GM12878 (cell line): ENCODE measurements around the gene SLC1A5. TPM values are rescaled to one million over a fixed set of nuclear protein-coding genes. Genes with fewer than 3 reads are reported as not detected.

Source experiments
- BCL3 ChIP-seq: IDR thresholded peaks from 2 replicates; pipeline ENCODE4 v1.6.1; 2011; ENCODE audit warnings: borderline replicate concordance, low read depth, mild to moderate bottlenecking, moderate library complexity, low read length; ENCODE audit not compliant: insufficient read depth, poor library complexity, severe bottlenecking
- BCLAF1 ChIP-seq: fragments of 450-650 bp; IDR thresholded peaks from 2 replicates; pipeline ENCODE4 v1.6.1; 2017; ENCODE audit warnings: antibody characterized with exemption, mild to moderate bottlenecking, moderate library complexity
- CHD2 ChIP-seq: IDR thresholded peaks from 2 replicates; pipeline ENCODE4 v1.6.1; 2011; ENCODE audit warnings: low read depth, low read length, improper control_type of control experiment, borderline replicate concordance
- CUX1 ChIP-seq: IDR thresholded peaks from 2 replicates; pipeline ENCODE4 v1.6.1; 2012; ENCODE audit warnings: improper control_type of control experiment, low read depth, low read length; ENCODE audit not compliant: insufficient replicate concordance
- EED ChIP-seq: sonication (generic); IDR thresholded peaks from 2 replicates; pipeline ENCODE4 v1.6.1; 2016; ENCODE audit warnings: antibody characterized with exemption, low read depth
- FOS ChIP-seq: IDR thresholded peaks from 3 replicates; pipeline ENCODE4 v1.6.1; 2011; ENCODE audit warnings: borderline replicate concordance; ENCODE audit not compliant: insufficient read length; ENCODE audit errors: extremely low read depth
- GATAD2B ChIP-seq: fragments of 450-650 bp; conservative IDR thresholded peaks from 2 replicates; pipeline ENCODE4 v1.6.1; 2017; ENCODE audit warnings: low read depth, mild to moderate bottlenecking, moderate library complexity
- IKZF2 ChIP-seq, 2 experiments: fragments of 450-650 bp; IDR thresholded peaks; 2 replicates each; pipeline ENCODE4 v1.6.1; 2017; ENCODE audit warnings: mild to moderate bottlenecking in 2 of 2, moderate library complexity in 2 of 2
- KDM1A ChIP-seq: fragments of 200-600 bp; sonication (generic); IDR thresholded peaks from 2 replicates; pipeline ENCODE4 v1.6.1; 2016; ENCODE audit warnings: borderline replicate concordance
- MLLT1 ChIP-seq: fragments of 450-650 bp; IDR thresholded peaks from 2 replicates; pipeline ENCODE4 v1.6.1; 2016; ENCODE audit warnings: mild to moderate bottlenecking
- MTA3 ChIP-seq: IDR thresholded peaks from 2 replicates; pipeline ENCODE4 v1.6.1; 2012; ENCODE audit warnings: low read length, inconsistent platforms, borderline replicate concordance
- MYB ChIP-seq: fragments of 150-350 bp; IDR thresholded peaks from 2 replicates; pipeline ENCODE4 v1.6.1; 2014; ENCODE audit warnings: mild to moderate bottlenecking, low read depth, low read length, borderline replicate concordance
- NRF1 ChIP-seq: conservative IDR thresholded peaks from 2 replicates; pipeline ENCODE4 v1.6.1; 2011; ENCODE audit warnings: mild to moderate bottlenecking, low read depth, low read length, improper control_type of control experiment
- POLR2A ChIP-seq: IDR thresholded peaks from 2 replicates; pipeline ENCODE4 v1.6.1; 2011; ENCODE audit warnings: low read depth, mild to moderate bottlenecking, low read length
- RFX5 ChIP-seq: IDR thresholded peaks from 2 replicates; pipeline ENCODE4 v1.6.1; 2011; ENCODE audit warnings: low read depth, low read length, improper control_type of control experiment
- RUNX3 ChIP-seq: IDR thresholded peaks from 2 replicates; pipeline ENCODE4 v1.6.1; 2012; ENCODE audit warnings: low read length, inconsistent platforms
- SUPT20H ChIP-seq: IDR thresholded peaks from 2 replicates; pipeline ENCODE4 v1.6.1; 2011; ENCODE audit warnings: low read depth, mild to moderate bottlenecking, low read length, moderate library complexity, borderline replicate concordance; ENCODE audit not compliant: control insufficient read depth
- SUZ12 ChIP-seq: fragments of 200-600 bp; sonication (generic); IDR thresholded peaks from one replicate; pipeline ENCODE4 v1.6.1; 2018; ENCODE audit warnings: antibody characterized with exemption, mild to moderate bottlenecking; ENCODE audit not compliant: unreplicated experiment
- TBL1XR1 ChIP-seq: IDR thresholded peaks from 2 replicates; pipeline ENCODE4 v1.6.1; 2012; ENCODE audit warnings: low read depth, low read length, improper control_type of control experiment
- polyA plus RNA-seq, 11 experiments: library from polyadenylated mRNA; depleted of rRNA in 4 of 11; unstranded in 6 of 11; stranded (reverse) in 5 of 11; fragments of >200 nt; fragmentation: Nextera tagmentation in 4 of 11; fragmentation: Illumina TruSeq in 1 of 11; extraction: Ambion mirVana in 4 of 11; extraction: Trizol in 1 of 11; gene quantifications; 1 replicate in 1 of 11; 2 replicates in 10 of 11; pipeline versions ENCODE4 v1.2.1 to v1.2.3, GENCODE V29; 2011 to 2016; ENCODE audit warnings: inconsistent platforms in 2 of 11, missing spikeins in 2 of 11, low read depth in 1 of 11
- total RNA-seq, 4 experiments: library from RNA; depleted of rRNA in 3 of 4; stranded (reverse); fragments of >200 nt in 3 of 4; fragmentation: Illumina TruSeq in 1 of 4; extraction: Trizol in 1 of 4; gene quantifications; 2 replicates each; pipeline versions ENCODE4 v1.2.1 to v1.2.3, GENCODE V29; 2013 to 2021

SLC1A5 gene
- total and polyA plus RNA-seq, 10 of the 15 experiments (the other 5 are each of a cell fraction or from before 2014, with no cell fraction given), result 9.1 to 129 (median 60.9) TPM

GRCh38 chr19:46824890-46825730 is 36.7 kb upstream of the SLC1A5 start (continued):
- no peak for TF ChIP-seq CUX1
- TF ChIP-seq EED, result peak; percentile 34; the same call in 1 of the 2 replicates
- no peak for TF ChIP-seq RFX5
- no peak for TF ChIP-seq TBL1XR1
- no peak for TF ChIP-seq RUNX3
- TF ChIP-seq BCL3, result no peak
- 0 out of 2 replicates have a peak, but pooled peaks have one; percentile 14 for TF ChIP-seq GATAD2B
- TF ChIP-seq NRF1, result no peak
- TF ChIP-seq IKZF2 (IDR thresholded peaks at IDR 0.05), result peak; percentile 28 to 51; a peak in 3 of 4 replicates
- no peak for TF ChIP-seq MYB
- no peak for TF ChIP-seq SUZ12
- TF ChIP-seq KDM1A, result no peak
- TF ChIP-seq MLLT1, result peak; percentile 95
- no peak for TF ChIP-seq BCLAF1
- TF ChIP-seq POLR2A, result no peak
- no peak for TF ChIP-seq MTA3
- no peak for TF ChIP-seq FOS
- no peak for TF ChIP-seq SUPT20H
- no peak for TF ChIP-seq CHD2
